ENCODE data around the gene DHX9.
A peak's percentile ranks its signal among the peaks of the same experiment; 100 is the strongest.

The DHX9 gene

DNA sequence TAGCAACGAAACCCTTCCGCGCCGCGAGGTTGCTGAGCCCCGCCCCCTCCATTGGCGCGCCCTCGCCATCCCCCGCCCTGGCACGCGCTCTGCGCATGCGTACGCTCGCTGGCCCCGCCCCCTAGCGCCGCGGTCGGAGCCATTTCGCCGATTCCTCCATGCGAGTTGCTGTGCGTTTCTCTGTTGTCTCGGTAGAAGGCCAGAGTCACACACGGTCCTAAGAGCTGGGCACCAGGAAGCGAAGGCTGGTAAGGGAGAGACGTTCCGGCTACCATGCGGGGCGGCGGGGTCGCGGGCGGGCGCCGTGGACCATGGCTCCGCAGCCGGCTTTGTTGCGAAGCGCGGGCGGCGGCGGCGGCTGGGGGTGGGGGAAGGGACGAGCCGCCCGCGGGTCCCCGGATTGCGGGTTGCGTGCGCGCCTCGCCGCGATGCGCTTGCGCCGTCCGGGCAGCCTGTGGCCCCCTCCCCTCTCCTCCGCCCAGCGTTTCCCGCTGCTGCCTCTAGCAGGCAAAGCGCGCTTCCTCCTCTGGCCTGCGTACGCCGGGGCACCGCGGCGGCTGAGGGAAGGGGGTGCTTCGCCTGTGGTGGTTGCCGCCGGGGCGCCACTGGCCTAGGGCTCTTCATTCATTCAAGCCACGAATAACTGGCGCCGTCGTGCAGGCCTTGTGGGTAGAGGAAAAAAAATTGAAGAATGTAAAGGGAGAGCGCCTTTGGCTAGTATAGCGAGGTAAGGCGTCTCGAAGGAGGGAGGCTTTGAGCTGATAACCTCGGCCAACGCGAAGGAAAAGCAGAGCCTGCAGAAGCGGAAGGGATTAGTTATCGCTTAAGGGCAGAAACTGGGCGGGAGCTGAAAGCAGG lies at the start of gene DHX9:
Gene DHX9 (plus strand): TSS at position 139 of the 858 bp plus-strand sequence. CDS start 3,220 bp downstream, outside the sequence.
- peak; percentile 86 for DNase-seq (ENCODE audit: low read depth)

DNA sequence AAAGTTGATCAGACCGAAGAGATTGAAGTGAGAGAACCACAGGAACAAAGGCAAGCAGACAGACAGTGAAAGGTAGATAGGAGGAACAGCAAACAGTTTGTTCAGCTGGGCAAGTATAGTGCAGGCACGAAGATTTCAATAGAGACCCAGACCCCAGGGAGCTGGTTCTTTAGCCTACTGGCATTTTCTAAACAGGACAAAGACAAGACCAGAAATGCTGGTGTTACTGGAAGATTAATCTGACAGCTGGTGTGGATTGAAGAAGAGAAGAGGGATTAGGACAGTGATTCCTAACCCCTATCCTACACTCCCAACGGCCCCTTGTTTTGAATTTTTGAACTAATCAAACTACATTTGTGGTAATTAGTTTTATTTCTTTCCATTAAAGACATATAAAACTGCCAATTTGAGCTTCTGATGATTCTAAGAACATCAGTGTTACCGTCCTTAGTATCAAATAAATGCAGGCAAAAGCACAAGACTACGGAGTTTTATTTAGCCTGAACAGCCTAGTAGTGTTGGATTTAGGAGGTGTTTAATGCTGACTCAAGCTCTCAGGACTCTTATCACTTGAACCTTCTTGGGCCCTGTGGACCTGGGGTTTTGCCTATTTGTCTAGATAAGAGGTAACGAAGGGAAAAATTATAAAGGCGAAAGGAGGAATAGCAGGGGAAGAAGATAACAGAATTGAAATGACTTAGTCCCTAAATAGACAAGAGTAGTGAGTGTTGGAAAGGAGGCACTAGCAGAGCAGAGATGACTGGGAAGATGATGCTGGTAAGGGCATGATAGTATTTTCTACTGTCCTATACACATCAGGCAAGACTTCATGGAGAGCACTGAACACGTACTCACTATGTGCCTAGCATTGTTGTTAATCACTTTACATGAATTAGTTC lies 47.6 kb upstream of the DHX9 start:
- DNase-seq (ENCODE audit: low read depth) = no peak

DNA sequence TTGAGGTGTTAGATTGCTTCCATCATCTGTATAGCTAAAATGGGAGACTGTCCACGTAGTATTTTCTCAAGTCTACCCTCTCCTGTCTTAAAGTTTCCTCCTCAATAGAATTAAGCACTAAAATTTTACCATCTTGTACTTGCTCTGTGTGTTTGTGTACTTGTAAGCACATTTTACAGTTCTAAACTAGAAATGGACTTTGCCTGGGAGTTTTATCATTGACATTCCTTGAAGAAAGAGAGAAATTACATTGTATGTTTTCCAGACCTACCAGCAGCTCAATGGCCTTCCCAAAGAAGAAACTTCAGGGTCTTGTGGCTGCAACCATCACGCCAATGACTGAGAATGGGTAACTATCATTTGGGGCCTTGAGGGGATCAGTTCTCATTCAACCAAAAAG lies 45.1 kb upstream of the DHX9 start:
- DNase-seq (ENCODE audit: low read depth) = no peak

DNA sequence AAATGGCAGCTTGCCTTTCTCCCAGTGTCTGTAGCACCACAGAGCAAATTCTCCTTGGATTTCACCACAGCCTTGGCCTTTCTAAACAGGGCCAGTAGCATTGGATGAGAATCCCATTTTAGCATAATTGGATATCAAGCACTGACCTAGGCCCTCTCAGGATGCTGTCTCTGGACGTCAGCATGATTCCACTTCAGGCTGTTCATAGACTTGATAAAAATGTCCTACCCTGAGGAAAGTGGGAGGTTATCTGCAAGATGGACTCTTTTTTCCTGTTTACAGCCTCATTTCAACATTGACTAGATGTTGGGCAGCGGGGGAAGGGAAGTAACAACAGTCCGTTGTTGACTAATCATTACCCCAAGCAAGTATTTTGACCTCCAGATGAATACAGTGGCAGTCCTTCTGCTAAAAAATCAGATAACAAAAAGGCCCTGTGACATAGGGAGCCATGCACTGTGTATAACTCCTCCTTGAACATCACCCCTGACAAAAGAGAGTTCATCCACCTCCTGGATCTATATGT lies 44.4 kb upstream of the DHX9 start:
- DNase-seq (ENCODE audit: low read depth) = no peak

DNA sequence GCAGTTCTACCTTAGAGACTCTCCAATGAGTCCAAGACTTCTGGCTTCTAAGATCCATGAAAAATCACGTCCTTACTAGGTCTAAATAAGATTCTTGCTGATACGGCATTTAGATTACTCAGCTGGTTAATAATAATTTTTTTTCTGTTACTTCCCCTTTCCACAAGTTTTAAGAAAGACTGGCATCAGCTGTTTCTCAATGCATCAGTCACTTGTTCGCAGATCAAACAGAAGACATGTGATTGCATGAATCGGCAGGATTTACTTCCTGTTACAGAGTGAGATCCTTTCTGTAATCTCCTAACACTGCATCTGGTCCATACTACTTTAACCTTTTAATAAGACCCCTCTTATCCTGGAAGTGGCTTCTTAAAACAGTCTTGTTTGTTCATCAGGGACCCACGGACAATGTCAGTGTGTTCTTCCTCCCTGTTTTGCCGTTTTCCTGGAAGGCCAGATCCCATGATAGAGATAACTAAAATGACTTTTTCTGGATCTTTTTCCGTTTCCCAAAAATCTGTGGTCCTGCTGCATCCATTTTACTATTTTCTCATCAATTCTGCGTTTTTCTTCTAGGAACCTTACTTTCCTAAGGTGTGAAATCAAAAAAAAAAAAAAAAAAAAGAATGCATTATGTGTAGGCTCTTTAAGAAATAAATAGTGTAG lies 43.5 kb upstream of the DHX9 start:
- DNase-seq (ENCODE audit: low read depth) = no peak

DNA sequence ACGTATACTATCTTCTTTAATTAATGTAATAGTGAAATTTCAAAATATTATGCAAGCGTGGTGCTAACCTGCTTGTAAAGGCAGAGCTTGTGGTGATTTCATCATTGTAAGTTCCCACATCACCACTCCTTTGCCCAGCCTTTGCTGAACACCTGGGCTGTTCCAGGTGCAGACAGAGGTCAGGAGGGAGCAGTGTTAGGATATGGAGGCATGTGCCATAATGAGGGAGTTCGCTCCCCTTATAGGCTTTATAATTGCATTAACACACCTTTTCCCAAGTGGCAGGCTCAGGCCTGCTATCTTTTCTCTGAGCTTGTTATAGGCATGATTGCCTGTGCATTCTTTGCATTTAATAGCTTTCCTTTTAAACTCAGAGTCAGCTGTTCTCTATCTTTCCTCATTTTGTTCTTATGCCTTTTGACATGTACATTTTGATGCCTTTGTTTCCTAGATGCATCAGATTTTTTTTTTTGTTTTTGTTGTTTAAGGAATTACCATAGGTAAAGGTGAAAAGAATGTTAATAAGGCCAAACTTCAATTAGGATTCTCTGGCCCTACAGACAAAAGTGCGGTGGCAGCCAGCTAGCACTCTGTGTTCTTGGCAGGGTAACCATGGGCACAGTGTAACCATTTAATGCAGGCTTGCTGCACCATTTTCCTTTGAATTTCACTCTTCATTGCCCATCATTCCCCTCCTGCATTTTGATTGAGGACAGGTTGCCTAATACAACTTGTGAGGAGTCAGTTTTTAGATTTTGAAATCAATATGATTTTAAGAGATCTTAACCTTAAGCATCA lies 36.9 kb upstream of the DHX9 start:
- no peak for DNase-seq (ENCODE audit: low read depth)

DNA sequence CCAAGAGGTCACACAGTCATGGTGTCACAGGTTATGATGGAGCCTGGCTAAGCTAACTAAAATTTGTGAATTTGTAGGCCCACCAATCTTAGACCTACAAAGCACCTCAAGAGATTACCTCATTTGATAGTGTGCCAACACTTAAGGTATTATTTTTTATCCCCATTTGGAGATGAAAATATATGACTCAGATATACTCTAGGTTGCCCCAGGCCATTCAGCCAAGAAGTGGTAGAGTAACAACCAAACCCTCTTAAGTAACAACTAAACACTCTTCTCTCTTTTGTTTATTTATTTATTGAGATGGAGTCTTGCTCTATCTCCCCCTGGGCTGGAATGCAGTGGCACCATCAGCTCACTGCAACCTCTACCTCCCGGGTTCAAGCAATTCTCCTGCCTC lies 35.3 kb upstream of the DHX9 start:
- DNase-seq (ENCODE audit: low read depth) = no peak

DNA sequence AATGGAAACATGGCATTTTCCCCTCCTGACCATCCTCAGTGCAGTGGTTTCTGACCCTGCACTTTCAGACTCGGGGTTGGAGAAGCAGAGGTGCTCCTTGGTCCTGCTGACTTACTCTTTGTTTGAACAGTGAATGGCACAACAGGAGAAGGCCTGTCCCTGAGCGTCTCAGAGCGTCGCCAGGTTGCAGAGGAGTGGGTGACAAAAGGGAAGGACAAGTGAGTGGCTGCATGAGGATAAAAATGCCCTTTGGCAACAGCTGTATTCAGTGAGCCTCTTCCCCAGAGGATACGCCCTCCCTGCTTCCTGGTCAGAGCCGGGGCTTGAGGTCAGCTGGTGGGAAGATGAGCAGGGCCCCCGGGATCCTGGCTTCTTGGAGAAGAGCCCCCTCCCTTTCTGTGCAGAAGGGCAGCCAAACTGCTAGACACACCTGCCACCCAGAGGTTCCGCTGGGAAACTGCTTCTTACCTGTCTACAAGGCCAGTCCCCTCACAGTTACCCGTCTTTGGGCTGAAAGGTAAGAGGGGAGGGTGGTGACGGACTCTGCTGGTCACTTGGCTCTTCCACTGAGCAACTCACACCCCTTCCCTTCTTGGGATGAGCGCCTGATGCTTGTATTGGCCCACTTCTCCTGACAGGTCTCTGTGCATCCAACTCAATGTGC lies 33.0 kb upstream of the DHX9 start:
- no peak for DNase-seq (ENCODE audit: low read depth)

DNA sequence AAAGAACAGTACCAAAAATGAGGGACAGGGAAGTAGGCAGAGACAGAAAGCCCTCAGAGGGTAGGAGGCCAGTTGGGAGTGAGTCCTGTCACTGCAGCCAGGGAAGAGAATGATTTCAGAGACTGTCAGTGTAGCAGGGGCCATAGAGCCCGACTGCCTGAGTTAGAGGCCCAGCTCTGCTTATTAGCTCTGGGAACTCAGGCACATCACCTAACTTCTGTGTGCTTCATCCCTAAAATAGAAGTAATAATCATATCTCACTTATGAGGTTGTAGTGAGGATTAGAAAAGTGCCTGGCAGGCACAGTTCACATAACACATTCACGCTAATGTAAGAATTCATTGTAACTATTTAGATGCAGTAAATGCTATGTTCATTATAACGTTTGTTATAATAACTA lies 31.2 kb upstream of the DHX9 start:
- DNase-seq (ENCODE audit: low read depth) = no peak

DNA sequence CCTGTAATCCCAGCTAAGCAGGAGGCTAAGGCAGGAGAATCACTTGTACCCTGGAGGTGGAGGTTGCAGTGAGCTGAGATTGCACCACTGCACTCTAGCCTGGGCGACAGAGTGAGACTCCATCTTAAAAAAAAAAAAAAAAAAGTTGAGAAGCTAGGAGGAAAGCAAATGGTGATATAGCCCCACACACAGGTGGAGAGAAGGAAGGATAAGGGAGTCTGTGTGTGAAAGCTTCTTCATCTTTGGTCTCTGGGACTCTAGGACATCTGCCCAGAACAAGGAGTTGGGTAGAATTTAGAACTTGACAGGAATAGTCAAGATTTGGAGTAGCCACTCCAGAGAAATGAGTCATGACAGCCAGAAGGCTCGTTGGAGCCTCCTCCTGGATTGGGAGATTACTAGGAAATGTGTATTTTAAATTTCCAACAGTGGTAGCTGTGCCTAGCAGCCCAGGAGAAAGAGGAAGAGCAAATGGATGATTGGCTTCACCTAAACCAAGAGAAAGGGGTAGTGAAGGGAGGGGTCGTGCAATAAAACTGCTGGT lies 29.7 kb upstream of the DHX9 start:
- DNase-seq (ENCODE audit: low read depth) = no peak

DNA sequence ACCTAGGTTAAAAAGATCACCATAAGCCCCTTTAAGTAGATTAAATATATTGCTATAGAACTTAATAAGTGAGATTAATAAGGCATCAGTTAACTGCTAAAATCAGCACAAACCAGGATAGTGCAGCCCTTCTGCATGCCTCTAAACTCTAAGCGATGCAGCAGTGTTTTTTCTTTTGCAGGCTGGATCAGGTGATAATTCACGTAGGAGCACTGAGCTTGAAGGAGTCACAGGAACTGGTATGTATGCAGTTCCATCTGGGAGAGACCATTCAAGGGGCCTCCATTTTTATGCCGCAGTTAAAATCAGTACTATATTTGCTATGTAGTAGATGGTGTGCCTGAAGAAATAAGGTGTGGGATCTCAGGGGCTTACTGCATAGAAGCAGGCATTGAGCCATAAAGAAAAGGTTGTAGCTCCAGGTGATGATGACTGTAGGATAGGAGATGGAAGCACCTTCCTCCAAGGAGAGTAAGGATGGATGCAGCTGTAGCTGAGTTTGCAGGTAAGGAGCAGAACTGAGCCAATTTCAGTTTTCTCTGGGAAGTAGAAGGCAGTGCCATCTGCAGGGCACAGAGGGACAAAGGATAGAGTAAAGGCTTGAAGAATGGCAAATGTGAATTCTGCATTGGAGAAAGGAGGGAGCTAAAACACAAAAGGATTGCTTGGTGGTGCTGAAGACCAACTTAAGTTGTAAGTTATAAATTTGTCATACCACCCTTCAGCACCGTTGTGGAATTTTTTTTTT lies 27.0 kb upstream of the DHX9 start:
- no peak for DNase-seq (ENCODE audit: low read depth)

DNA sequence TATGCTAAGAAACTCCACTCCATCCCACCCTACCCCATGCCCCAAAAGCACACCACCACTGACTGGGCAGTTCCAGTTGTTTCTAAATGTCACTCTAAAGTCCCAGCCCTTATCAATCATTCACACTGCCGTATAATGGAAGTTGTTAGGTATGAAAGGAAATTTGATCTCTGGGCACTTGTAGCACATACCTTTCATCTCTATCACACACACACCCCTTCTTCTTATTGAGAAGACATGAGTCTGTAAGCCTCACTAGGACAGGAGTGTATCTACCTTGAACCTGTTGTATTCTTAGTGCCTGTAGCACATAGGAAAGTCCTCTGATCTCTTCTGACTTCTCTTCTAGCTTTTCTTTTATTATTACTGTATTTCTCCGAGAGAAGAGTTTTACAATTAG lies 22.3 kb upstream of the DHX9 start:
- no peak for DNase-seq (ENCODE audit: low read depth)

DNA sequence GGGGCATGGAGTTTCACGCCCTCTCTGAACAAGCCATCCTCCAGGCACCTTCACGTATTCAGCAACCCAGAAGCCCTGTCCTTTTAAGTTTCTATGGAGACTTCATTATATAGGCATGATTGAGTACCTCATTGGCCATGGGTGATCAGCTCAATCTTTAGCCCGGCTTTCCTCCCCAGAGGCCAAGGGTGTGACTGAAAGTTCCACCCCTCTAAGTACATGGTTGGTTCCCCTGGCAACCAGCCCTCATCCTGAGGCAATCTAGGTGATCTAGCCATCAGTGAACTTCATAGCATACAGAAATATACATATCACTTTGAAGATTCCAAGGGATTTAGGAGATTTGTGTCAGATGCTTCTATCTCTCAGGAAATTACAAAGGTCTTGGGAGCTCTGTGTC lies 21.3 kb upstream of the DHX9 start:
- DNase-seq (ENCODE audit: low read depth) = no peak

DNA sequence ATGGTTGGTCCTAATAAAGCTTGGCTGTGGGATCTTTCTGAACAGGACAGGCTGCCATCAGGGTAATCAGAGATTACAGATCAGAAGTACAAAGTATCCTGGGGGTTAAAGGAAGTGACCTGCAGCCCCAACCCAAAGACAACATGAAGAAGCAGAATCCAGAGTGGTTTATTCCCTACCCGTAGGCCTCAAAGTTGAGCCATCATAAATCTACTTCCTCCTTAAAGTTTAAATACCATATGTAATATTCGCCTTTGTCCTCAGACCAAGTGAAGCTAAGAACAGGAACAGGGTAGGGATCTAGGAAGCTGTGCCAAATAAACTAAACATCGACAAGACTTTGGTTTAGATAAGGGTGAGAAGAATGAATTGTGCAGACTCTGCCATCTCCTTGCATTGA lies 15.9 kb upstream of the DHX9 start:
- DNase-seq (ENCODE audit: low read depth) = no peak

DNA sequence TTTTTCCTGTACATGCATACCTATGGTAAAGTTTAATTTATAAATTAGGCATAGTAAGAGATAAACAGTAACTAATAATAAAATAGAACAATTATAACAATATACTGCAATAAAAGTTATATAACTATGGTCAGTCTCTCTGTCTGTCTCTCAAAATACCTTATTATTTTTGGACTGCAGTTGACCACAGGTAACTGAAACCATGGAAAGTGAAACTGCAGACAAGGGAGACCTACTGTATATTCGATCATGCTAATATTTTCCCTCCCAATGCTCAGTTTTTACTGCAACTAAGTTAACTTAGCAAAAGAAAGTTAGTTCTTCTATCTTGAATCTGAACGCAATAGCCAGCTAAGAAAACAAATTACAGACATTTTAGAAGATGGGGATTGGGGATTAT lies 12.3 kb upstream of the DHX9 start:
- no peak for DNase-seq (ENCODE audit: low read depth)

DNA sequence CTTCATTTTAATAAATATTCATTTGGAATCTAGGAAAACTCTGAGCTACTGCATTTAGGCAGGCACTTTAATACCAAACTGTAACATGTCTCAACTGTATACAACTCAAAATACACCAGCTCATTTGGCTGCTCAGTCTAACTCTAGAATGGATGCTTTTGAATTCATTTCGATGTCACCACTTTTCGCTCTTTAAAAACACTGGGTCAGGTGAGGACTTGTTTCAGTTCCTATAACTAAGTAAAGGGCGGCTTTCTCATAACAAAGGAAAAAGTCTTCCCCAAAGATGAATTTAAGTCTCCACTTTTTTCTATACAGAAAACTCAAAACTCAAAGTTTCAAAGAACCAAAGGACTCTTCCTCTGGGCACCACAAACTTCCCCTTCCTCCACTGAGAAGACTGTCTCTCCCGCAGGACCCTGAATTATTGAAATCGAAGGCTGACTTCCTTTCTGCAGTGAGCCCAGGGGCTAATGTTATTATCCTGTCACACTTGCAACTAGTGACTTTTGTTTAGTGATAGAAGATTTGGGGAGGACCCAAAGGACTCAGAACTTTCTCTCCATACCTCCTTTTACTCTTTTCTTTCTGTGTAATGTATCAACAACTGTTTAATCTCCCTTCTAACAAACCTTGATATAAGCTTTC lies 9.7 kb upstream of the DHX9 start:
- no peak for DNase-seq (ENCODE audit: low read depth)

DNA sequence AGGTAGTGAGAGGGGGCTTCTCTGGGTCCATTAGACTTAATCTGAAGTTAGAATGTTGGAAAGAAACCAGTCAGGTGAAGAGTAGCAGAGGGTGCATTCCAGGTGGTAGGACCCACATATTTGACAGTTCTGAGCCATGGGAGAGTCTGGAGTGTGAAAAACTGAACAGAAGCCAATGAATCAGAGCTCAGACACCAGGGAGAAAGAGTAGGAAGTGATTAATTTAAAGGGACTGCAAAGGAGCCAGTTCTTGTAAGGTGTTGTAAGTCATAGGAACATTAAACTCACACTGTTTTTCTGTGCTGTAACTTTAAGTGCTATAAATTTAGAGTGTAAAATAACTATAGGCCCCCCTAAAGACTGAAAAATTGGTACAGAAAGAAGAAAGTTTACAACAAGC lies 5.9 kb upstream of the DHX9 start:
- no peak for DNase-seq (ENCODE audit: low read depth)

DNA sequence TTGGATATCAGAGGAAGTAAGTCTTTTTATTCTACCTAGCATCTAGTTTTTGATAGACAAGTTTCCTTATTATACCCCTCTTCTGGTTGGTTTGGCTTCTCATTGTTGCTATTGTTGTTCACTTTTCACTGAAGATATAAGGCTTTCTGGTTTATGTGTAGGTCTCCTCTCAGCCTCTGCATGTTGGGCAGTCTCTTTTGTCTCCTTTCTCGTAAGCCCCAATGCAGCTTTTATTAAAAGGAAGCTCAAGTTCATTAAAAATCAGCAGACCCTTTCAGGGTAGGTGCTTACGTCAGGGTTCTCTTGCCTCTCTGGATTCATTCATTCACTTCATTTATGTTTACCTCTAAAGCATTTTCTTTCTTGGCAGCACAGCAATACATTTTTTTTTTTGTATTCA lies 4.8 kb upstream of the DHX9 start:
- DNase-seq (ENCODE audit: low read depth) = no peak

DNA sequence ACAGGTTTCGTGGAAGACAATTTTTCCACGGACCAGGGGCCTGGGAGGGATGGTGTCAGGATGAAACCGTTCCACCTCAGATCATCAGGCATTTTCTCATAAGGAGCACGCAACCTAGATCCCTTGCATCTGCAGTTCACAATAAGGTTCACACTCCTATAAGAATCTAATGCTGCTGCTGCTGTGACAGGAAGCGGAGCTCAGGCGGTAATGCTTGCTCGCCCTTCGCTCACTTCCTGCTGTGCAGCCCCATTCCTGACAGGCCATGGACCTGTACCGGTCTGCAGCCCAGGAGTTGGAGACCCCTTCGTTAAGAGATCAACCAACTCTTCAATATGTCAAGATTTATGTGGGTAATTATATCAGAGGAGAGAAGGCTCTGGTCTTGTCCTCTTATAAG lies 3.3 kb upstream of the DHX9 start:
- no peak for DNase-seq (ENCODE audit: low read depth)
